Activated T-cell treated with anti-CD3 and anti-CD28 coated beads for 1 hour (primary cell): ENCODE data around the gene FILIP1.
"Not testable (repeated sequence)": the region's sequence is repeated elsewhere in the genome, so short reads cannot be mapped to it uniquely, and the experiment has no call there.

Experiments
- DNase-seq: peaks from one replicate; pipeline ENCODE4 v3.0.0-alpha.2; 2020; ENCODE audit warnings: low read depth

FILIP1 gene

GRCh38 chr6:75450903-75451302 is 42.7 kb downstream of the FILIP1 start:
- DNase-seq: no peak

GRCh38 chr6:75449630-75450206 is 43.9 kb downstream of the FILIP1 start:
- no peak for DNase-seq

- DNase-seq: no peak
Measured at GRCh38 chr6:75446241-75446880, 47.2 kb downstream of the FILIP1 start.

- no peak for DNase-seq
Measured at GRCh38 chr6:75445738-75446137, 47.9 kb downstream of the FILIP1 start.

GRCh38 chr6:75444899-75445298 is 48.7 kb downstream of the FILIP1 start:
- no peak for DNase-seq

- not testable (repeated sequence) for DNase-seq
Measured at GRCh38 chr6:75441883-75442282, 51.7 kb downstream of the FILIP1 start.

GRCh38 chr6:75441479-75441878 is 52.1 kb downstream of the FILIP1 start:
- not testable (repeated sequence) for DNase-seq

GRCh38 chr6:75438442-75439116 is 55.0 kb downstream of the FILIP1 start:
- DNase-seq: no peak

- DNase-seq: no peak
Measured at GRCh38 chr6:75438013-75438431, 55.6 kb downstream of the FILIP1 start.

GRCh38 chr6:75437421-75437891 is 56.1 kb downstream of the FILIP1 start:
- DNase-seq: no peak

- DNase-seq: no peak
Measured at GRCh38 chr6:75436869-75437268, 56.7 kb downstream of the FILIP1 start.

- not testable (repeated sequence) for DNase-seq
Measured at GRCh38 chr6:75432809-75433208, 60.8 kb downstream of the FILIP1 start.

- DNase-seq: no peak
Measured at GRCh38 chr6:75431379-75431778, 62.2 kb downstream of the FILIP1 start.

GRCh38 chr6:75430631-75431325 is 62.8 kb downstream of the FILIP1 start:
- DNase-seq: no peak

- DNase-seq: no peak
Measured at GRCh38 chr6:75429061-75429703, 64.4 kb downstream of the FILIP1 start.

- no peak for DNase-seq
Measured at GRCh38 chr6:75428204-75428603, 65.4 kb downstream of the FILIP1 start.

- no peak for DNase-seq
Measured at GRCh38 chr6:75427329-75427728, 66.3 kb downstream of the FILIP1 start.

- DNase-seq: no peak
Measured at GRCh38 chr6:75424618-75425548, 68.7 kb downstream of the FILIP1 start.

- no peak for DNase-seq
Measured at GRCh38 chr6:75423386-75423785, 70.2 kb downstream of the FILIP1 start.

GRCh38 chr6:75422024-75422639 is 71.5 kb downstream of the FILIP1 start:
- DNase-seq: no peak
